ENCODE data around the gene NBPF3.
"Not testable (repeated sequence)": the region's sequence is repeated elsewhere in the genome, so short reads cannot be mapped to it uniquely, and the experiment has no call there.

Gene NBPF3

DNA sequence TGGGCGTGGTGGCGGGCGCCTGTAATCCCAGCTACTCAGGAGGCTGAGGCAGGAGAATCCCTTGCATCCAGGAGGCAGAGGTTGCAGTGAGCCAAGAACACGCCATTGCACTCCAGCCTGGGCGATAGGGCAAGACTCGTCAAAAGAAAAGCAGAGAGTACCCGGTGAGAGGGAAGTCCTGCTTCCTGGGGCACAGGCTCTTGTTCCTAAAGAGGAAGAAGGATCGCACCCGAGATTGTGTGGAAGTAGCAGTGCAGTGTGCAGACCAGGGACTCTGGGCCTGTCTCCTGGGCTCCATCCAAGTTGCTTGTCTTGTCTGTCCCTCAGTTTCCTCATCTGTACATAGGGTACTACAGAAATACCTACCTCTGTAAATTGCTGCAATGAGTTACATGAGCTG, 29.6 kb downstream of the NBPF3 start:
- Histone ChIP-seq H3K9me3 (ENCODE audit: control insufficient read depth in 1 of 2, low read length in 2 of 2) (no peaks in the 10 kb centered on the region), H3K4me3 (ENCODE audit: low read depth in 1 of 2, low read length in 2 of 2) (no peak overlapping the region)

DNA sequence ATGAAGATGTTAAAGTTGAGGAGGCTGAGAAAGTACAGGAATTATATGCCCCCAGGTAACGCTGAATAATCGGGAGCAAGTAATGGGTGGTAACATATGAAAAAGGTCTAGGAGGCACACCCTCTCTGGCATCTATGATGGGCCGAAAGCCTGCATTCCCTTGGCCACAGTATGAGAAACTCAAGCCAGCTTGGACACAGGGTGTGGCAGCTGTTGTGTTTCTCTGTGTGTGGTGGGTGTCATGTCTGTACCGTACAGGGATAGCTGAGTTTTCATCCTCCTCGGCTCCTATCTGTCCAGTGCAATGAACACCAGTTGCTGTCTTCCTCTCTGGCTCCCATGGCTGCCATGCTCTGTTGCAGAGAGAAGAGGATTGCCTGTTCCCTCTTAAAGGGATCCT, 32.9 kb downstream of the NBPF3 start:
- Histone ChIP-seq H3K9me3 (ENCODE audit: control insufficient read depth in 1 of 2, low read length in 2 of 2) (no peaks in the 10 kb centered on the region), H3K27me3 (ENCODE audit: low read depth, low read length) (no peaks in the 10 kb centered on the region), H3K36me3 (ENCODE audit: control insufficient read depth in 1 of 2, insufficient read depth in 2 of 2, low read length in 2 of 2) (peaks cover 0 to 31% of the 10 kb centered on the region in 2 donors), H3K4me3 (ENCODE audit: low read depth in 1 of 2, low read length in 2 of 2) (no peak overlapping the region), H3K27ac (ENCODE audit: low read length) (no peak overlapping the region), H3K4me1 (ENCODE audit: control insufficient read depth in 1 of 2, insufficient read depth in 2 of 2, low read length in 2 of 2) (no peaks in the 10 kb centered on the region)

More for the DNA sequence above, 29.6 kb downstream of the NBPF3 start:
- H3K27me3 ChIP-seq (ENCODE audit: low read depth, low read length): no peaks in the 10 kb centered on the region
- H3K36me3 ChIP-seq (ENCODE audit: control insufficient read depth in 1 of 2, insufficient read depth in 2 of 2, low read length in 2 of 2): peaks cover 0 to 28% of the 10 kb centered on the region in 2 donors
- no peak overlapping the region for H3K27ac ChIP-seq (ENCODE audit: low read length)
- H3K4me1 ChIP-seq (ENCODE audit: control insufficient read depth in 1 of 2, insufficient read depth in 2 of 2, low read length in 2 of 2): no peaks in the 10 kb centered on the region

DNA sequence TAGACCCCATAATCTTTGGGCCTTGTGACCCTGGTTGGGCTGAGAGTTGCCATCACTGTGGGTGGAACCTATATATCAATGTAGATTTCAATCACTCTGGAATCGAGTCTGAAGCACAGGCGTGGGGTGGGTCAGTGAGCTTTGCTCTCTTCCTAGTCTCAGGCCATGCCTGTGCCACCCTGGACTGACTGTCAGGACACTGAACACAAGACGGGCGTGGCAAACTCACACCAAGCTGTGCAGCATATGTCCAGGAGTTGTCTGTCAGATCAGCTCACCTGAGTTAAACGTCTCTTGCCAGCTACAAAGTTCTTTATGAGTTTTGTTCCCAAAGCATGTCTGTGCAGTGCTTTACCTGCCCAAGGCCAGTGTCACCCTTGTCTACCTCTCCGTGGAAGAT, 38.4 kb downstream of the NBPF3 start:
- no peak overlapping the region for H3K4me3 ChIP-seq (ENCODE audit: low read depth in 1 of 2, low read length in 2 of 2)
- no peak overlapping the region for H3K27ac ChIP-seq (ENCODE audit: low read length)
- no peaks in the 10 kb centered on the region for H3K9me3 ChIP-seq (ENCODE audit: control insufficient read depth in 1 of 2, low read length in 2 of 2)
- H3K27me3 ChIP-seq (ENCODE audit: low read depth, low read length): no peaks in the 10 kb centered on the region
- peaks cover 8 to 26% of the 10 kb centered on the region in 2 donors for H3K36me3 ChIP-seq (ENCODE audit: control insufficient read depth in 1 of 2, insufficient read depth in 2 of 2, low read length in 2 of 2)
- no peaks in the 10 kb centered on the region for H3K4me1 ChIP-seq (ENCODE audit: control insufficient read depth in 1 of 2, insufficient read depth in 2 of 2, low read length in 2 of 2)

DNA sequence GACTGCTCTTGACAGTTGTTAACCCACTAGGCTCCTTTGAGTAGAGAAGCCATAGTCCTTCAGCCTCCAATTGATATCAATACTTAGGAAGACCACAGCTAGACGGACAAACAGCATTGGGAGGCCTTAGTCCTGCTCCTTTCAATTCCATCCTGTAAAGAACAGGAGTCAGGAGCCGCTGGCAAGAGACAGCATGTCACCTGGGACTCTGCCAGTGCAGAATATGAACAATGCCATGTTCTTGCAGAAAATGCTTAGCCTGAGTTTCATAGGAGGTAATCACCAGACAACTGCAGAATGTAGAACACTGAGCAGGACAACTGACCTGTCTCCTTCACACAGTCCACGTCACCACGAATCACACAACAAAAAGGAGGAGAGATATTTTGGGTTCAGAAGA, 43.9 kb downstream of the NBPF3 start:
- H3K27me3 ChIP-seq (ENCODE audit: low read depth, low read length); H3K4me3 ChIP-seq (ENCODE audit: low read depth in 1 of 2, low read length in 2 of 2); H3K9me3 ChIP-seq (ENCODE audit: control insufficient read depth in 1 of 2, low read length in 2 of 2); H3K4me1 ChIP-seq (ENCODE audit: control insufficient read depth in 1 of 2, insufficient read depth in 2 of 2, low read length in 2 of 2); H3K36me3 ChIP-seq (ENCODE audit: control insufficient read depth in 1 of 2, insufficient read depth in 2 of 2, low read length in 2 of 2); H3K27ac ChIP-seq (ENCODE audit: low read length): not testable (repeated sequence)

DNA sequence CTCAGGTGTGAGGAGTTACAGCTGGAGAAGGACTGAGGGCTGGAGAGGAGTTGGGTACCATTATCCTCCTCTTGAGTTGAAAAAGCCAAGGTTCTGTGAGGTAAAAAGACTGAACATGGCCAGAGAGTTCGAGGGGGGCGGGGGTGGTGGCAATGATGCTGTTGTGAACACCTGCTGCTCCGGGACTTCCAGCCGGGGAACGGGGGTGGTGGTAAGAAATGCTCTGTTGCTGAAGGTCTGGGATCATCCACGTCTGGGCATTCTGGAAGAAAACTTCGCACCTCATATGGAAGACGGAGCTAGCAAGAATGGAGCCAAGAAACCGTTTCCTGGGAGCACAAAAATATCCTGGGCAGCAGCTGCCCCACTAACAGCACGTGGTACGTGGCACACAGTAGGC, 49.2 kb downstream of the NBPF3 start:
- Histone ChIP-seq H3K9me3 (ENCODE audit: control insufficient read depth in 1 of 2, low read length in 2 of 2) (no peaks in the 10 kb centered on the region), H3K27ac (ENCODE audit: low read length) (no peak overlapping the region), H3K4me1 (ENCODE audit: control insufficient read depth in 1 of 2, insufficient read depth in 2 of 2, low read length in 2 of 2) (no peaks in the 10 kb centered on the region), H3K36me3 (ENCODE audit: control insufficient read depth in 1 of 2, insufficient read depth in 2 of 2, low read length in 2 of 2) (no peaks in the 10 kb centered on the region), H3K27me3 (ENCODE audit: low read depth, low read length) (no peaks in the 10 kb centered on the region), H3K4me3 (ENCODE audit: low read depth in 1 of 2, low read length in 2 of 2) (no peak overlapping the region)

DNA sequence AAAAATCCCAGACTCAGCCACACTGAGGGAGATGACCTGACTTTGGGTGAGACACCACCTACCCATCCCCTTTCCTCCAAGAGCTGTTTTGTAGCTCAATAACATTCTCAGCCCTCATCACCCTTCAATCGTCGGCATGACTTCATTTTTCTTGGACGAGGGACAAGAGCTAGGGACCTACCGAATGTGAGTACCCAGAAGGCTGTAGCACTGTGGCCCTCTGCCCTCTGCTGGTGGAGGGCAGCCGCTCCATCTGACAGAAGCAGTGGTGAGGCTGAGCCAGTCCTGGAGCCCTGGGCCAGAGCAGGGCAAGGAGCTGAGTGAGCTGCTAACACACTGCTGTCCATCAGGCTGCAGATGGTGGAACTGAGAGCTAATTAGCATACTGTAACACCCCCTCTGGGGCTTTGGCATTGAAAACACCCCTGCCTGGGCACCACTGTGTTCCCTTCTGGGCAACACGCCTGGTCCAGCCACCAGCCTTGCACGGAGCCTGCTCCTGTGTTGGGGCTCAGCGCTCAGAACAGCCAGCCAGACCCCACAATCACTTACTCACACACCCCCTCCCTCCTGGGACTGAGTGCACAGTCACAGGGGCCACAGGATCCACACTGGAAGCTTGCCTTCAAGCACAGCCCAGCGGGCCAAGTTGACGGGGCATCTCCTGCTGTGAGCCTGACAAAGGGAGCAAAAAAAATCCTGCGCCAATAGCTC, 51.0 kb downstream of the NBPF3 start:
- H3K9me3 ChIP-seq (ENCODE audit: control insufficient read depth in 1 of 2, low read length in 2 of 2): no peaks in the 10 kb centered on the region
- H3K36me3 ChIP-seq (ENCODE audit: control insufficient read depth in 1 of 2, insufficient read depth in 2 of 2, low read length in 2 of 2): no peaks in the 10 kb centered on the region
- H3K27ac ChIP-seq (ENCODE audit: low read length): no peak overlapping the region
- no peaks in the 10 kb centered on the region for H3K4me1 ChIP-seq (ENCODE audit: control insufficient read depth in 1 of 2, insufficient read depth in 2 of 2, low read length in 2 of 2)
- H3K27me3 ChIP-seq (ENCODE audit: low read depth, low read length): no peaks in the 10 kb centered on the region
- no peak overlapping the region for H3K4me3 ChIP-seq (ENCODE audit: low read depth in 1 of 2, low read length in 2 of 2)

DNA sequence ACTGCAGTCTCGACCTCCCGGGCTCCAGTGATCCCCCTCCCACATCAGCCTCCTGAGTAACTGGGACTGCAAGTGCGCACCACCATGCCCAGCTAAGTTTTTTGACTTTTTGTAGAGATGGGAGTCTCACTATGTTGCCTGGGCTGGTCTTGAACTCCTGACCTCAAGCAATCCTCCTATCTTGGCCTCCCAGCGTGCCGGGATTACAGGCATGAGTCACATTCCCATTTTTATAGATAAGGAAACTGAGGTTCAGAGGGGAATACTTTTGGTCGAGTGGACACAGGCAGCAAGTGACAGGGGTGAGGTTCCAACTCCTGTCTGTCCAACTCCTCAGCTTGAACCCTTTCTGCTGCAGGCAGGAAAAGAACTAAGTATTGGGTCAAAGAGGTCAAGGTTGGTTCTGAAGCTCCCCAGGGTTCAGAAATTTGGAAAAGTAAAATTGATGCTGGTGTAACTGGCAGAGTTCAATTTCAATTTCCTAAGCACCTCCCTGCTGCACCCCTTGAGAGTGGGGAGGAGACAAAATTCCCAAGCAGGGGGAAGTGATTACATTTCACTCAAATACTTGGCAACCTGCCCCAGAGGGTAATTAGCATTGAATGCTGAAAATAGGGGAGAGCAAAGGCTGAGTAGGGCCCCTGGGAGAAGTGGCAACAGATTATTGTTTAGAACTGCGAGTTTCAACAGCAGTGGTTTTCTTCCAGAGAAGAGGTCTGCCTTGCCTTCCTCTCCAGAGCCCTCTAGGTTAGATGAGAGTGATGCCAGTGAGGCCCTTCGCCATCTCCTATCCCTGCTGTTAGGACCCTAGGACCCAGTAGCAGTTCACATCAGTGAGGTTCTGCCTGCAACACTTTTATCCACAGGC, 51.8 kb downstream of the NBPF3 start:
- Histone ChIP-seq H3K4me1 (ENCODE audit: control insufficient read depth in 1 of 2, insufficient read depth in 2 of 2, low read length in 2 of 2) (no peaks in the 10 kb centered on the region), H3K4me3 (ENCODE audit: low read depth in 1 of 2, low read length in 2 of 2) (no peak overlapping the region), H3K27ac (ENCODE audit: low read length) (no peak overlapping the region), H3K27me3 (ENCODE audit: low read depth, low read length) (no peaks in the 10 kb centered on the region), H3K36me3 (ENCODE audit: control insufficient read depth in 1 of 2, insufficient read depth in 2 of 2, low read length in 2 of 2) (no peaks in the 10 kb centered on the region), H3K9me3 (ENCODE audit: control insufficient read depth in 1 of 2, low read length in 2 of 2) (no peaks in the 10 kb centered on the region)

DNA sequence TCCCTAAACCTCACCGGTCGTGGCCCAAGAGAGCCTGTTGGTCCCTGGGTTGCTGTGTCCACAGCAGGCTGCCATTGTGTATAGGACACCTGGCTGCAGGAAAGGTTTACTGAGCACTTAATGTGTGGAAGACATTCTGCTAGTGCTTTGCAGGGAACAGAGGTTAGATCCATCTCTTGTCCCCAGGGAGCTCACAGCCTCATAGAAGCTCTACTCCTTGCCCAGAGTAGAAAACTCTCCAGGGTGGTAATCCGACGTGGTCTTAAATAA, 52.4 kb downstream of the NBPF3 start:
- Histone ChIP-seq H3K27ac (ENCODE audit: low read length) (no peak overlapping the region), H3K4me3 (ENCODE audit: low read depth in 1 of 2, low read length in 2 of 2) (no peak overlapping the region), H3K27me3 (ENCODE audit: low read depth, low read length) (no peaks in the 10 kb centered on the region), H3K36me3 (ENCODE audit: control insufficient read depth in 1 of 2, insufficient read depth in 2 of 2, low read length in 2 of 2) (no peaks in the 10 kb centered on the region), H3K9me3 (ENCODE audit: control insufficient read depth in 1 of 2, low read length in 2 of 2) (no peaks in the 10 kb centered on the region), H3K4me1 (ENCODE audit: control insufficient read depth in 1 of 2, insufficient read depth in 2 of 2, low read length in 2 of 2) (no peaks in the 10 kb centered on the region)

DNA sequence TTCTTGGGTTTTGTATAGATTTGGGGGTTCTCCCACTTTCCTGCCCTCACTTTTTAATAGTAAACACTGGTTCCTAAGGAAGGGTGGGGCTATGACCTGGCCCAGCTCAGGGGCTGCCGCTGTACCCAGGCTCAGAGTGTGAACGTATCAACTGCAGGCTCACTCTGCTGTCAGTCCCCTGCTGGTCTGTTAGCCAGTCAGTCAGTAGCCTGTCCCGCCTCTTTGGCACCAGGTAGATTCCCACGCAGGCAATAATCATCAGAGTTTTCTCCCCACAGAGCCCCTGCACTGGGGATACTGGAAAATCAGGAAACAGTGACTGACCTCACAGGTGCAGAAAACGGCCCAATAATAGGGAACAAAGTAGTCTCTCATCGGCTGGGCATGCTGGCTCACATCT, 54.3 kb downstream of the NBPF3 start:
- Histone ChIP-seq H3K4me3 (ENCODE audit: low read depth in 1 of 2, low read length in 2 of 2) (no peak overlapping the region), H3K27me3 (ENCODE audit: low read depth, low read length) (no peaks in the 10 kb centered on the region), H3K9me3 (ENCODE audit: control insufficient read depth in 1 of 2, low read length in 2 of 2) (no peaks in the 10 kb centered on the region), H3K27ac (ENCODE audit: low read length) (no peak overlapping the region), H3K36me3 (ENCODE audit: control insufficient read depth in 1 of 2, insufficient read depth in 2 of 2, low read length in 2 of 2) (no peaks in the 10 kb centered on the region), H3K4me1 (ENCODE audit: control insufficient read depth in 1 of 2, insufficient read depth in 2 of 2, low read length in 2 of 2) (no peaks in the 10 kb centered on the region)

DNA sequence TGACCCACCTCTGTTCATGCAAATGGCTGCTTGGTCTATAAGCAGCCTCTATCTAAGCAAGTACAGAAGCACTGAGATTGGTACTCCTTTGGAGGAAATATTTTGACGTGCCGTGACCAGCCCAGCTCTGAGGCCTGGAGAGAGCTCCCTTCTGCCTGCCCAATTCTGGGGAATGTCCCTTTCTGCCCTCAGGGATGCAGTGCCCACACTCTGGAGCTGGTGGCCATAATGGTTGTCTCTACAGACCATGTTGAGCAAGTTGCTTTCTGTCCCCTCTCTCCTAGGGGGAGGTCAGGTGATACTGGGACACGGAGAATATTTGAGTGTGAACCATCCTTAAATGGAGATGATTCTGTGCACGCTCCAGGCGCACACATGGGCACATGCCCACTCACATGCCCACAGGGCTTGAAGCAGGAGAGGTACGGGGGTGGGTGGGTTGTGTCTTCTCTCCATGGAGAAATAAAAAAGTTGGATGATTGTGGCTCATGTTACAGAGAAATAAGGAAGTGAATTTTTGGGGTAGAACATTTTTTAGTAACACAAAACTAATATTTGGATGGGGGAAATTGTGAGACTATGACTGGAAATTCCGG, 55.4 kb downstream of the NBPF3 start:
- Histone ChIP-seq H3K27ac (ENCODE audit: low read length) (no peak overlapping the region), H3K27me3 (ENCODE audit: low read depth, low read length) (no peaks in the 10 kb centered on the region), H3K9me3 (ENCODE audit: control insufficient read depth in 1 of 2, low read length in 2 of 2) (no peaks in the 10 kb centered on the region), H3K4me1 (ENCODE audit: control insufficient read depth in 1 of 2, insufficient read depth in 2 of 2, low read length in 2 of 2) (no peaks in the 10 kb centered on the region), H3K36me3 (ENCODE audit: control insufficient read depth in 1 of 2, insufficient read depth in 2 of 2, low read length in 2 of 2) (no peaks in the 10 kb centered on the region), H3K4me3 (ENCODE audit: low read depth in 1 of 2, low read length in 2 of 2) (no peak overlapping the region)

DNA sequence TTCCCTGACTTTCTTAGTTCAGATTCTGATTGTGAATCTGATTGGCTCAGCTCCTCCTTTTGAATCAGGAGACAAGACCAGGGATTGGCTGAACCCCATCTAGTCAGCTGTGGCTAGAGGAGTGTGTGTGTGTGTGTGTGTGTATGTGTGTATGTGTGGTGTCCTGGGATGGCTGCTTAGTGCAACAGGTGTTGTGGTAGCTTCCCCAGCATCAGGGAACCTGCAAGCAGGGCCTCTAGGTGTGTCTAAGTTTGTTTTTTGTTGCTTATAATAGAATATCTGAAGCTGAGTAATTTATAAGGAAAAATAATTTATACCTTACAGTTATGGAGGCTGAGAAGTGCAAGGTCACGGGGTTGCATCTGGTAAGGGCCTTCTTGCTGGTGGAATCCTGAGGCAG, 56.1 kb downstream of the NBPF3 start:
- no peak overlapping the region for H3K4me3 ChIP-seq (ENCODE audit: low read depth in 1 of 2, low read length in 2 of 2)
- no peaks in the 10 kb centered on the region for H3K9me3 ChIP-seq (ENCODE audit: control insufficient read depth in 1 of 2, low read length in 2 of 2)
- no peak overlapping the region for H3K27ac ChIP-seq (ENCODE audit: low read length)
- H3K27me3 ChIP-seq (ENCODE audit: low read depth, low read length): no peaks in the 10 kb centered on the region
- no peaks in the 10 kb centered on the region for H3K4me1 ChIP-seq (ENCODE audit: control insufficient read depth in 1 of 2, insufficient read depth in 2 of 2, low read length in 2 of 2)
- H3K36me3 ChIP-seq (ENCODE audit: control insufficient read depth in 1 of 2, insufficient read depth in 2 of 2, low read length in 2 of 2): no peaks in the 10 kb centered on the region
